ENCODE data around the gene MRPS15.

The MRPS15 gene

GRCh38 chr1:36450270-36450918, 13.8 kb downstream of the MRPS15 start, which contains the start of gene OSCP1:
Gene OSCP1, minus strand, starts transcription at chr1:36450451. Its CDS starts 82 bp downstream, at chr1:36450369.
- DNase-seq (ENCODE audit: low read depth in 1 of 2, low spot score in 1 of 2): peak in 1 of 2 experiments; percentile 77
- TF ChIP-seq, protein P1, sequence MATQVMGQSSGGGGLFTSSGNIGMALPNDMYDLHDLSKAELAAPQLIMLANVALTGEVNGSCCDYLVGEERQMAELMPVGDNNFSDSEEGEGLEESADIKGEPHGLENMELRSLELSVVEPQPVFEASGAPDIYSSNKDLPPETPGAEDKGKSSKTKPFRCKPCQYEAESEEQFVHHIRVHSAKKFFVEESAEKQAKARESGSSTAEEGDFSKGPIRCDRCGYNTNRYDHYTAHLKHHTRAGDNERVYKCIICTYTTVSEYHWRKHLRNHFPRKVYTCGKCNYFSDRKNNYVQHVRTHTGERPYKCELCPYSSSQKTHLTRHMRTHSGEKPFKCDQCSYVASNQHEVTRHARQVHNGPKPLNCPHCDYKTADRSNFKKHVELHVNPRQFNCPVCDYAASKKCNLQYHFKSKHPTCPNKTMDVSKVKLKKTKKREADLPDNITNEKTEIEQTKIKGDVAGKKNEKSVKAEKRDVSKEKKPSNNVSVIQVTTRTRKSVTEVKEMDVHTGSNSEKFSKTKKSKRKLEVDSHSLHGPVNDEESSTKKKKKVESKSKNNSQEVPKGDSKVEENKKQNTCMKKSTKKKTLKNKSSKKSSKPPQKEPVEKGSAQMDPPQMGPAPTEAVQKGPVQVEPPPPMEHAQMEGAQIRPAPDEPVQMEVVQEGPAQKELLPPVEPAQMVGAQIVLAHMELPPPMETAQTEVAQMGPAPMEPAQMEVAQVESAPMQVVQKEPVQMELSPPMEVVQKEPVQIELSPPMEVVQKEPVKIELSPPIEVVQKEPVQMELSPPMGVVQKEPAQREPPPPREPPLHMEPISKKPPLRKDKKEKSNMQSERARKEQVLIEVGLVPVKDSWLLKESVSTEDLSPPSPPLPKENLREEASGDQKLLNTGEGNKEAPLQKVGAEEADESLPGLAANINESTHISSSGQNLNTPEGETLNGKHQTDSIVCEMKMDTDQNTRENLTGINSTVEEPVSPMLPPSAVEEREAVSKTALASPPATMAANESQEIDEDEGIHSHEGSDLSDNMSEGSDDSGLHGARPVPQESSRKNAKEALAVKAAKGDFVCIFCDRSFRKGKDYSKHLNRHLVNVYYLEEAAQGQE (IDR thresholded peaks at IDR 0.05; ENCODE audit: insufficient replicate concordance, low read depth): no peak
- no peak for TF ChIP-seq GABPA (IDR thresholded peaks at IDR 0.05; ENCODE audit: low read depth)
- TF ChIP-seq POLR2AphosphoS5 (IDR thresholded peaks at IDR 0.05; ENCODE audit: low read depth): no peak
- no peak for TF ChIP-seq SPI1 (IDR thresholded peaks at IDR 0.05; ENCODE audit: borderline replicate concordance, low read depth)
- TF ChIP-seq, protein P2, sequence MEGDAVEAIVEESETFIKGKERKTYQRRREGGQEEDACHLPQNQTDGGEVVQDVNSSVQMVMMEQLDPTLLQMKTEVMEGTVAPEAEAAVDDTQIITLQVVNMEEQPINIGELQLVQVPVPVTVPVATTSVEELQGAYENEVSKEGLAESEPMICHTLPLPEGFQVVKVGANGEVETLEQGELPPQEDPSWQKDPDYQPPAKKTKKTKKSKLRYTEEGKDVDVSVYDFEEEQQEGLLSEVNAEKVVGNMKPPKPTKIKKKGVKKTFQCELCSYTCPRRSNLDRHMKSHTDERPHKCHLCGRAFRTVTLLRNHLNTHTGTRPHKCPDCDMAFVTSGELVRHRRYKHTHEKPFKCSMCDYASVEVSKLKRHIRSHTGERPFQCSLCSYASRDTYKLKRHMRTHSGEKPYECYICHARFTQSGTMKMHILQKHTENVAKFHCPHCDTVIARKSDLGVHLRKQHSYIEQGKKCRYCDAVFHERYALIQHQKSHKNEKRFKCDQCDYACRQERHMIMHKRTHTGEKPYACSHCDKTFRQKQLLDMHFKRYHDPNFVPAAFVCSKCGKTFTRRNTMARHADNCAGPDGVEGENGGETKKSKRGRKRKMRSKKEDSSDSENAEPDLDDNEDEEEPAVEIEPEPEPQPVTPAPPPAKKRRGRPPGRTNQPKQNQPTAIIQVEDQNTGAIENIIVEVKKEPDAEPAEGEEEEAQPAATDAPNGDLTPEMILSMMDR (IDR thresholded peaks at IDR 0.05; ENCODE audit: insufficient read depth, low read length): no peak
- 0 out of 2 replicates have a peak within 1 kb of the TSS, but pooled peaks have one; percentile 15 for H3K27ac ChIP-seq (replicated peaks)
- no peak within 1 kb of the TSS for H3K4me3 ChIP-seq (replicated peaks; ENCODE audit: insufficient read depth, low read length)
- H3K27me3 ChIP-seq (ENCODE audit: insufficient read depth, poor library complexity, severe bottlenecking): no peaks in the 10 kb centered on the region

GRCh38 chr1:36448530-36449056, 15.6 kb downstream of the MRPS15 start:
- H3K27ac ChIP-seq (replicated peaks): 0 out of 2 replicates have a peak overlapping the region, but pooled peaks have one; percentile 5
- DNase-seq (ENCODE audit: low read depth in 1 of 2, low spot score in 1 of 2): peak in 1 of 2 experiments; percentile 46
- H3K4me3 ChIP-seq (replicated peaks; ENCODE audit: insufficient read depth, low read length): no peak overlapping the region
- H3K27me3 ChIP-seq (ENCODE audit: insufficient read depth, poor library complexity, severe bottlenecking): no peaks in the 10 kb centered on the region
- TF ChIP-seq, protein P1 (IDR thresholded peaks at IDR 0.05; ENCODE audit: insufficient replicate concordance, low read depth): no peak
- TF ChIP-seq GABPA (IDR thresholded peaks at IDR 0.05; ENCODE audit: low read depth) (no peak), SPI1 (IDR thresholded peaks at IDR 0.05; ENCODE audit: borderline replicate concordance, low read depth) (no peak), POLR2AphosphoS5 (IDR thresholded peaks at IDR 0.05; ENCODE audit: low read depth) (no peak)
- TF ChIP-seq, protein P2 (IDR thresholded peaks at IDR 0.05; ENCODE audit: insufficient read depth, low read length): no peak

DNA sequence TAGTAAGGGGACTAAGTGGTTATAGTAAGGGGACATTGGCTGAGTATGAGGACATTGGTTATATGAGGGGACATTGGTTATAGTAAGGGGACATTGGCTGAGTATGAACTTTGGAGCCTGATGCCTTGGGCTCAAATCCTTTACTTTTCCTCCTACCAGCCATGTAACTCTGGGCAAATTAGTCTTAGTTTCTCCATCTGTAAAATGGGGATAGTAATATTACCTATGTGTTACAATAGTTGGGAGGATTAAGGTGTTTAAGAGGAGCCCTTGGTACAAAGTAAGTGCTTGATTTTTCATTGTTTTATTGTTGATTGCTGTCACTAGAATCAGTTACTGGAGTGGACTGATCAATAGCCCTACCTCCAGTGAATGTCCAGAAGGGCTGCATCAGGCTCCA, 16.7 kb downstream of the MRPS15 start:
- no peak for DNase-seq (ENCODE audit: low read depth in 1 of 2, low spot score in 1 of 2)
- no peak overlapping the region for H3K4me3 ChIP-seq (replicated peaks; ENCODE audit: insufficient read depth, low read length)
- no peaks in the 10 kb centered on the region for H3K27me3 ChIP-seq (ENCODE audit: insufficient read depth, poor library complexity, severe bottlenecking)
- TF ChIP-seq GABPA (IDR thresholded peaks at IDR 0.05; ENCODE audit: low read depth): no peak
- TF ChIP-seq, protein P1 (IDR thresholded peaks at IDR 0.05; ENCODE audit: insufficient replicate concordance, low read depth): no peak
- TF ChIP-seq, protein P2 (IDR thresholded peaks at IDR 0.05; ENCODE audit: insufficient read depth, low read length): no peak
- TF ChIP-seq POLR2AphosphoS5 (IDR thresholded peaks at IDR 0.05; ENCODE audit: low read depth): no peak
- no peak for TF ChIP-seq SPI1 (IDR thresholded peaks at IDR 0.05; ENCODE audit: borderline replicate concordance, low read depth)
- H3K27ac ChIP-seq (replicated peaks): peak overlapping the region; percentile 60

Data from HL-60 (cell line).